HEK293 (cell line): Measurements from ENCODE around the gene KIF3B.
"Not testable (repeated sequence)": the region's sequence is repeated elsewhere in the genome, so short reads cannot be mapped to it uniquely, and the experiment has no call there.

Experiments used
- CTCF ChIA-PET: fragments of 350-600 bp; formaldehyde crosslinking; extraction: SDS; loops from one replicate; lab custom pipeline; 2021; ENCODE audit warnings: antibody characterized with exemption; lab: Yijun Ruan, JAX
- POLR2A ChIA-PET: fragments of 300-600 bp; formaldehyde crosslinking; extraction: SDS; loops from one replicate; lab custom pipeline; 2020; ENCODE audit warnings: antibody characterized with exemption, inconsistent platforms; lab: Yijun Ruan, JAX
- H3K27ac ChIP-seq: fragments of 200-500 bp; sonication (Bioruptor generic); 2 replicates; pipeline ENCODE4 v1.5.1; 2014; ENCODE audit warnings: low read depth, low read length, control low read depth, inconsistent platforms; ENCODE audit errors: extremely low read depth
- H3K36me3 ChIP-seq, 2 experiments: fragments of 200-500 bp in 1 of 2; sonication (Bioruptor generic) in 1 of 2; 1 replicate in 1 of 2; 2 replicates in 1 of 2; pipeline ENCODE4 v1.5.1; 2014 to 2017; ENCODE audit warnings: inconsistent platforms in 2 of 2, low read length in 2 of 2; ENCODE audit not compliant: control insufficient read depth in 2 of 2, insufficient read depth in 1 of 2
- H3K4me1 ChIP-seq: fragments of 200-500 bp; sonication (Bioruptor generic); 2 replicates; pipeline ENCODE4 v1.5.1; 2014; ENCODE audit warnings: mild to moderate bottlenecking, low read length, inconsistent platforms; ENCODE audit not compliant: control insufficient read depth, insufficient read depth
- H3K4me3 ChIP-seq: 2 replicates; pipeline ENCODE4 v1.5.1; 2011; ENCODE audit warnings: low read depth, mild to moderate bottlenecking, control low read depth, low read length, moderate library complexity
- H3K9me3 ChIP-seq: fragments of 200-500 bp; sonication (Bioruptor generic); 2 replicates; pipeline ENCODE4 v1.5.1; 2014; ENCODE audit warnings: low read depth, low read length, inconsistent platforms; ENCODE audit not compliant: control insufficient read depth, insufficient read depth
- MYNN ChIP-seq: fragments of 450-650 bp; formaldehyde crosslinking; IDR thresholded peaks from 2 replicates; pipeline ENCODE4 v1.5.1; 2016; ENCODE audit warnings: missing biosample characterization, missing genetic modification characterization, borderline replicate concordance
- OVOL3 ChIP-seq: fragments of 450-650 bp; formaldehyde crosslinking; IDR thresholded peaks from 2 replicates; pipeline ENCODE4 v1.5.1; 2016; ENCODE audit warnings: missing biosample characterization, missing genetic modification characterization
- PBX3 ChIP-seq: sonication (generic); formaldehyde crosslinking; IDR thresholded peaks from 2 replicates; pipeline ENCODE4 v1.8.1; 2022; ENCODE audit warnings: mild to moderate bottlenecking, moderate library complexity, missing genetic modification reagents
- PRDM6 ChIP-seq: fragments of 450-650 bp; formaldehyde crosslinking; IDR thresholded peaks from 2 replicates; pipeline ENCODE4 v1.5.1; 2017; ENCODE audit warnings: missing biosample characterization, missing genetic modification characterization
- SETDB1 ChIP-seq: IDR thresholded peaks from one replicate; pipeline ENCODE4 v1.6.1; 2017; ENCODE audit warnings: mild to moderate bottlenecking, low read length, moderate library complexity, mixed read lengths; ENCODE audit not compliant: insufficient read length
- ZBTB1 ChIP-seq: fragments of 450-650 bp; formaldehyde crosslinking; IDR thresholded peaks from 2 replicates; pipeline ENCODE4 v1.5.1; 2016; ENCODE audit warnings: missing biosample characterization, missing genetic modification characterization
- ZFP3 ChIP-seq: fragments of 450-650 bp; formaldehyde crosslinking; IDR thresholded peaks from 2 replicates; pipeline ENCODE4 v1.5.1; 2016; ENCODE audit warnings: low read depth, missing biosample characterization, missing genetic modification characterization
- ZNF138 ChIP-seq: fragments of 450-650 bp; formaldehyde crosslinking; IDR thresholded peaks from 2 replicates; pipeline ENCODE4 v1.5.1; 2016; ENCODE audit warnings: missing biosample characterization, missing genetic modification characterization, borderline replicate concordance
- ZNF174 ChIP-seq: fragments of 450-650 bp; formaldehyde crosslinking; IDR thresholded peaks from 2 replicates; pipeline ENCODE4 v1.5.0; 2017; ENCODE audit warnings: missing biosample characterization, mild to moderate bottlenecking, missing genetic modification characterization
- ZNF274 ChIP-seq, 2 experiments: fragments of 200-500 bp in 1 of 2; fragments of 450-650 bp in 1 of 2; sonication (Bioruptor generic) in 1 of 2; formaldehyde crosslinking in 1 of 2; IDR thresholded peaks; 2 replicates each; pipeline versions ENCODE4 v1.5.1 to v1.6.1; 2014 to 2016; ENCODE audit warnings: borderline replicate concordance in 1 of 2, inconsistent platforms in 1 of 2, low read length in 1 of 2, missing biosample characterization in 1 of 2, missing genetic modification characterization in 1 of 2
- ZNF341 ChIP-seq: fragments of 450-650 bp; formaldehyde crosslinking; IDR thresholded peaks from 2 replicates; pipeline ENCODE4; 2016; ENCODE audit warnings: low read depth, missing biosample characterization, missing genetic modification characterization
- ZNF423 ChIP-seq: fragments of 450-650 bp; formaldehyde crosslinking; IDR thresholded peaks from 2 replicates; pipeline ENCODE4 v1.5.1; 2016; ENCODE audit warnings: missing biosample characterization, missing genetic modification characterization
- ZNF426 ChIP-seq: fragments of 450-650 bp; formaldehyde crosslinking; IDR thresholded peaks from 2 replicates; pipeline ENCODE4 v1.5.1; 2017; ENCODE audit warnings: missing biosample characterization, missing genetic modification characterization, mild to moderate bottlenecking, inconsistent platforms, moderate library complexity
- ZNF701 ChIP-seq: fragments of 450-650 bp; formaldehyde crosslinking; IDR thresholded peaks from 2 replicates; pipeline ENCODE4 v1.5.1; 2016; ENCODE audit warnings: missing biosample characterization, missing genetic modification characterization
- ZNF747 ChIP-seq: fragments of 450-650 bp; formaldehyde crosslinking; IDR thresholded peaks from 2 replicates; pipeline ENCODE4 v1.5.1; 2016; ENCODE audit warnings: missing biosample characterization, missing genetic modification characterization
- ZNF792 ChIP-seq: fragments of 450-650 bp; formaldehyde crosslinking; IDR thresholded peaks from 2 replicates; pipeline ENCODE4 v1.5.1; 2016; ENCODE audit warnings: missing biosample characterization, missing genetic modification characterization
- TF ChIP-seq, protein P1 (sequence below): fragments of 450-650 bp; formaldehyde crosslinking; IDR thresholded peaks from 2 replicates; pipeline ENCODE4 v1.5.1; 2016; ENCODE audit warnings: missing biosample characterization, missing genetic modification characterization
- TF ChIP-seq, protein P2 (sequence below): fragments of 450-650 bp; formaldehyde crosslinking; IDR thresholded peaks from 2 replicates; pipeline ENCODE4 v1.5.1; 2017; ENCODE audit warnings: missing biosample characterization, missing genetic modification characterization
- TF ChIP-seq, protein P3 (sequence below): fragments of 450-650 bp; formaldehyde crosslinking; IDR thresholded peaks from 2 replicates; pipeline ENCODE4 v1.5.1; 2016; ENCODE audit warnings: missing biosample characterization, missing genetic modification characterization

Gene KIF3B

GRCh38 chr20:32378461-32378860 lies 101.0 kb downstream of the KIF3B start:
- CTCF ChIA-PET = no interaction called here

GRCh38 chr20:32380037-32380436 lies 102.6 kb downstream of the KIF3B start:
- H3K4me3 ChIP-seq, H3K9me3 ChIP-seq, POLR2A ChIA-PET, CTCF ChIA-PET, H3K4me1 ChIP-seq, H3K27ac ChIP-seq: not testable (repeated sequence)
- H3K36me3 ChIP-seq = peaks cover 6 to 17% of the 10 kb centered on the region in 2 experiments; a peak in 2 of 3 replicates

More at GRCh38 chr20:32378461-32378860, 101.0 kb downstream of the KIF3B start:
- peaks cover 8 to 27% of the 10 kb centered on the region in 2 experiments; a peak in 2 of 3 replicates for H3K36me3 ChIP-seq
- no peak overlapping the region for H3K4me3 ChIP-seq
- POLR2A ChIA-PET = interaction anchor here (0.5 to 0.7 kb wide), 2 partner anchors 9 to 19 kb away, joined by 3 to 4 read pairs; no protein-coding TSS in a partner anchor
- no peaks in the 10 kb centered on the region for H3K9me3 ChIP-seq
- H3K4me1 ChIP-seq = no peaks in the 10 kb centered on the region
- no peak overlapping the region for H3K27ac ChIP-seq
- TF ChIP-seq, protein P1, sequence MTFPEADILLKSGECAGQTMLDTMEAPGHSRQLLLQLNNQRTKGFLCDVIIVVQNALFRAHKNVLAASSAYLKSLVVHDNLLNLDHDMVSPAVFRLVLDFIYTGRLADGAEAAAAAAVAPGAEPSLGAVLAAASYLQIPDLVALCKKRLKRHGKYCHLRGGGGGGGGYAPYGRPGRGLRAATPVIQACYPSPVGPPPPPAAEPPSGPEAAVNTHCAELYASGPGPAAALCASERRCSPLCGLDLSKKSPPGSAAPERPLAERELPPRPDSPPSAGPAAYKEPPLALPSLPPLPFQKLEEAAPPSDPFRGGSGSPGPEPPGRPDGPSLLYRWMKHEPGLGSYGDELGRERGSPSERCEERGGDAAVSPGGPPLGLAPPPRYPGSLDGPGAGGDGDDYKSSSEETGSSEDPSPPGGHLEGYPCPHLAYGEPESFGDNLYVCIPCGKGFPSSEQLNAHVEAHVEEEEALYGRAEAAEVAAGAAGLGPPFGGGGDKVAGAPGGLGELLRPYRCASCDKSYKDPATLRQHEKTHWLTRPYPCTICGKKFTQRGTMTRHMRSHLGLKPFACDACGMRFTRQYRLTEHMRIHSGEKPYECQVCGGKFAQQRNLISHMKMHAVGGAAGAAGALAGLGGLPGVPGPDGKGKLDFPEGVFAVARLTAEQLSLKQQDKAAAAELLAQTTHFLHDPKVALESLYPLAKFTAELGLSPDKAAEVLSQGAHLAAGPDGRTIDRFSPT (tag by site-specific recombination) = no peak
- no peak for TF ChIP-seq ZNF747 (tag by site-specific recombination)
- no peak for TF ChIP-seq ZNF701 (tag by site-specific recombination)
- TF ChIP-seq PBX3 (CRISPR knock-in tag) = no peak
- no peak for TF ChIP-seq MYNN (tag by site-specific recombination)
- no peak for TF ChIP-seq ZBTB1 (tag by site-specific recombination)
- no peak for TF ChIP-seq ZNF341 (tag by site-specific recombination)
- TF ChIP-seq, protein P2, sequence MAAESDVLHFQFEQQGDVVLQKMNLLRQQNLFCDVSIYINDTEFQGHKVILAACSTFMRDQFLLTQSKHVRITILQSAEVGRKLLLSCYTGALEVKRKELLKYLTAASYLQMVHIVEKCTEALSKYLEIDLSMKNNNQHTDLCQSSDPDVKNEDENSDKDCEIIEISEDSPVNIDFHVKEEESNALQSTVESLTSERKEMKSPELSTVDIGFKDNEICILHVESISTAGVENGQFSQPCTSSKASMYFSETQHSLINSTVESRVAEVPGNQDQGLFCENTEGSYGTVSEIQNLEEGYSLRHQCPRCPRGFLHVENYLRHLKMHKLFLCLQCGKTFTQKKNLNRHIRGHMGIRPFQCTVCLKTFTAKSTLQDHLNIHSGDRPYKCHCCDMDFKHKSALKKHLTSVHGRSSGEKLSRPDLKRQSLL (tag by site-specific recombination) = no peak
- TF ChIP-seq PRDM6 (tag by site-specific recombination) = no peak
- TF ChIP-seq ZNF426 = no peak
- no peak for TF ChIP-seq ZNF174 (tag by site-specific recombination)
- no peak for TF ChIP-seq ZNF423 (tag by site-specific recombination)
- no peak for TF ChIP-seq ZNF792 (tag by site-specific recombination)
- no peak for TF ChIP-seq SETDB1
- TF ChIP-seq, all 188 proteins: peak for 0

DNA sequence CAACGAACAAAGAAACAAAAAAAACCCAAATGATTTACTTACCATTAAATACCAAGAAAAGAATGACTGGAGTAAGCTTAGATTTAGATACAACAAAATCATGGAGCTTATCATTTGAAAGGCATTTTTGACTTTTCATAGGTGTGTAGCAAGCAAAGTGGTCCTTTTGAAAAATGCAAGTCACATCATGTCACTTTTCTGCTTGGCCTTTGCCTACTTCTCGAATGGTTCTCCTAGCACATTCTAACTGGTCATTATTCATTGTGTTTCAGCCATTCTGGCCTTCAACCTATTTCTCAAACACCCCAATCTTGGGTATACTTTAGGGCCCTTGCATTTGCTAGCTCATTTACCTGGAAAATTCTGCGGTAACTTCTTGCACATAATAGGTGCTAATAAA lies 103.3 kb downstream of the KIF3B start:
- no peak overlapping the region for H3K27ac ChIP-seq
- TF ChIP-seq ZNF274 (IDR thresholded peaks at IDR 0.05; ENCODE audit: low read length) (no peak), ZNF274 (tag by site-specific recombination; IDR thresholded peaks at IDR 0.05; ENCODE audit: borderline replicate concordance) (no peak), ZNF138 (tag by site-specific recombination) (no peak), OVOL3 (tag by site-specific recombination) (no peak), MYNN (tag by site-specific recombination) (no peak), ZFP3 (no peak)
- TF ChIP-seq, protein P2 (tag by site-specific recombination) = no peak
- TF ChIP-seq, protein P3, sequence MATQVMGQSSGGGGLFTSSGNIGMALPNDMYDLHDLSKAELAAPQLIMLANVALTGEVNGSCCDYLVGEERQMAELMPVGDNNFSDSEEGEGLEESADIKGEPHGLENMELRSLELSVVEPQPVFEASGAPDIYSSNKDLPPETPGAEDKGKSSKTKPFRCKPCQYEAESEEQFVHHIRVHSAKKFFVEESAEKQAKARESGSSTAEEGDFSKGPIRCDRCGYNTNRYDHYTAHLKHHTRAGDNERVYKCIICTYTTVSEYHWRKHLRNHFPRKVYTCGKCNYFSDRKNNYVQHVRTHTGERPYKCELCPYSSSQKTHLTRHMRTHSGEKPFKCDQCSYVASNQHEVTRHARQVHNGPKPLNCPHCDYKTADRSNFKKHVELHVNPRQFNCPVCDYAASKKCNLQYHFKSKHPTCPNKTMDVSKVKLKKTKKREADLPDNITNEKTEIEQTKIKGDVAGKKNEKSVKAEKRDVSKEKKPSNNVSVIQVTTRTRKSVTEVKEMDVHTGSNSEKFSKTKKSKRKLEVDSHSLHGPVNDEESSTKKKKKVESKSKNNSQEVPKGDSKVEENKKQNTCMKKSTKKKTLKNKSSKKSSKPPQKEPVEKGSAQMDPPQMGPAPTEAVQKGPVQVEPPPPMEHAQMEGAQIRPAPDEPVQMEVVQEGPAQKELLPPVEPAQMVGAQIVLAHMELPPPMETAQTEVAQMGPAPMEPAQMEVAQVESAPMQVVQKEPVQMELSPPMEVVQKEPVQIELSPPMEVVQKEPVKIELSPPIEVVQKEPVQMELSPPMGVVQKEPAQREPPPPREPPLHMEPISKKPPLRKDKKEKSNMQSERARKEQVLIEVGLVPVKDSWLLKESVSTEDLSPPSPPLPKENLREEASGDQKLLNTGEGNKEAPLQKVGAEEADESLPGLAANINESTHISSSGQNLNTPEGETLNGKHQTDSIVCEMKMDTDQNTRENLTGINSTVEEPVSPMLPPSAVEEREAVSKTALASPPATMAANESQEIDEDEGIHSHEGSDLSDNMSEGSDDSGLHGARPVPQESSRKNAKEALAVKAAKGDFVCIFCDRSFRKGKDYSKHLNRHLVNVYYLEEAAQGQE (tag by site-specific recombination) = no peak

More for the DNA sequence above, 103.3 kb downstream of the KIF3B start:
- Histone ChIP-seq H3K36me3 (peaks cover 4 to 11% of the 10 kb centered on the region in 2 experiments; a peak in 2 of 3 replicates), H3K9me3 (no peaks in the 10 kb centered on the region), H3K4me3 (no peak overlapping the region), H3K4me1 (no peaks in the 10 kb centered on the region; the same call in 1 of the 2 replicates)
- ChIA-PET POLR2A (no interaction called here), CTCF (interaction anchor here (0.7 kb wide), 1 partner anchor 72 kb away, joined by 3 read pairs; no protein-coding TSS in a partner anchor)
